Sigmoid colon (tissue), 7 donors: ENCODE data around the gene CCDC92. TPM values are rescaled to one million over a fixed set of nuclear protein-coding genes. Genes with fewer than 3 reads are reported as not detected.

Experiments used
- DNase-seq: peaks from one replicate; pipeline ENCODE4 v3.0.0-alpha.2; 2019
- H3K27ac ChIP-seq, 4 donors: fragments of 200-600 bp; sonication (generic); one replicate each; pipeline ENCODE4 v1.5.1; 2016 to 2019; ENCODE audit warnings: mild to moderate bottlenecking in 1 of 4
- H3K27me3 ChIP-seq, 3 donors: fragments of 200-600 bp; sonication (generic); one replicate each; pipeline ENCODE4 v1.5.1; 2019; ENCODE audit warnings: mild to moderate bottlenecking in 1 of 3
- H3K36me3 ChIP-seq, 4 donors: fragments of 200-600 bp; sonication (generic); one replicate each; pipeline ENCODE4 v1.5.1; 2016 to 2019
- H3K4me1 ChIP-seq, 4 donors: fragments of 200-600 bp; sonication (generic); one replicate each; pipeline ENCODE4 v1.5.1; 2017 to 2019
- H3K4me3 ChIP-seq, 4 donors: fragments of 200-600 bp; sonication (generic); one replicate each; pipeline ENCODE4 v1.5.1; 2017 to 2019; ENCODE audit warnings: mild to moderate bottlenecking in 2 of 4, moderate library complexity in 1 of 4
- H3K9me3 ChIP-seq, 4 donors: fragments of 200-600 bp in 3 of 4; sonication (generic) in 3 of 4; one replicate each; pipeline versions ENCODE4 v1.5.1 to v1.6.1; 2013 to 2019
- CTCF ChIP-seq, 4 experiments: fragments of 450-650 bp in 3 of 4; fragments of 200-600 bp in 1 of 4; IDR thresholded peaks; one replicate each; pipeline ENCODE4 v1.5.1; 2016 to 2019; ENCODE audit warnings: antibody characterized with exemption in 4 of 4, mild to moderate bottlenecking in 3 of 4, moderate library complexity in 2 of 4
- EP300 ChIP-seq, 4 donors: sonication (generic); formaldehyde crosslinking; IDR thresholded peaks; one replicate each; pipeline ENCODE4 v1.6.1; 2017; ENCODE audit warnings: antibody characterized with exemption in 4 of 4
- POLR2A ChIP-seq, 2 donors: fragments of 450-650 bp; IDR thresholded peaks; one replicate each; pipeline ENCODE4 v1.6.1; 2016; ENCODE audit warnings: antibody characterized with exemption in 2 of 2, mild to moderate bottlenecking in 2 of 2, moderate library complexity in 2 of 2
- POLR2AphosphoS5 ChIP-seq, 4 donors: sonication (generic); formaldehyde crosslinking; IDR thresholded peaks; one replicate each; pipeline ENCODE4 v1.6.1; 2017; ENCODE audit warnings: antibody characterized with exemption in 4 of 4
- WGBS, 2 donors: extraction: QIAGEN DNeasy Blood & Tissue Kit; methylation state at CpG; one replicate each; pipeline ENCODE4 v1.1.7; 2013; 5-methylcytosine and 5-hydroxymethylcytosine counted together
- intact Hi-C: fragments of 100-400 bp; cut with DNase I; formaldehyde crosslinking; loops from one replicate; pipeline ENCODE4 v1.15.1; 2023
- polyA plus RNA-seq, 3 donors: library from polyadenylated mRNA; stranded (reverse); fragments of 200-250 nt; gene quantifications; one replicate each; pipeline ENCODE4 v1.2.3, GENCODE V29; 2013
- small RNA-seq, 3 donors: library from RNA; depleted of rRNA; stranded (forward); fragments of <200 nt; gene quantifications; one replicate each; pipeline ENCODE3, GENCODE V24; 2016
- total RNA-seq, 4 donors: library from RNA; depleted of rRNA; stranded (reverse); fragments of >200 nt; gene quantifications; one replicate each; pipeline ENCODE4 v1.1.0, GENCODE V29; 2016
- donor health status: healthy with polysubstance abuse.
- donor health status: Bipolar disorder and iron deficiency.
- donor health status: healthy.

CCDC92 gene
- total and polyA plus RNA-seq, 7 donors: 18.5 to 54.0 (median 24.0) TPM

GRCh38 chr12:123888989-123889388, 83.6 kb downstream of the CCDC92 start:
- peaks cover 0 to 8% (median 4%) of the 10 kb centered on the region in 3 donors for H3K27me3 ChIP-seq
- no peak overlapping the region for H3K27ac ChIP-seq
- H3K4me3 ChIP-seq: no peak overlapping the region
- DNase-seq: no peak
- intact Hi-C loops: no loop called here
- 79 to 83% methylated on average over 12 of the region's 12 CpGs for WGBS, 2 donors
- no peaks in the 10 kb centered on the region for H3K36me3 ChIP-seq
- TF ChIP-seq EP300 (IDR thresholded peaks at IDR 0.05) (no peak), POLR2AphosphoS5 (IDR thresholded peaks at IDR 0.05) (no peak), CTCF (IDR thresholded peaks at IDR 0.05) (no peak), POLR2A (IDR thresholded peaks at IDR 0.05) (no peak)
- no peaks in the 10 kb centered on the region for H3K4me1 ChIP-seq
- peaks cover 0 to 5% (median 4%) of the 10 kb centered on the region in 4 donors for H3K9me3 ChIP-seq

- H3K9me3 ChIP-seq: peaks cover 0 to 5% (median 4%) of the 10 kb centered on the region in 4 donors
- H3K27ac ChIP-seq: no peak overlapping the region
- 52 to 75% methylated on average over 22 of the region's 22 CpGs for WGBS, 2 donors
- no peak overlapping the region for H3K4me3 ChIP-seq
- no peaks in the 10 kb centered on the region for H3K4me1 ChIP-seq
- no peak for TF ChIP-seq EP300 (IDR thresholded peaks at IDR 0.05)
- no peak for TF ChIP-seq POLR2AphosphoS5 (IDR thresholded peaks at IDR 0.05)
- no peak for TF ChIP-seq POLR2A (IDR thresholded peaks at IDR 0.05)
- no peak for TF ChIP-seq CTCF (IDR thresholded peaks at IDR 0.05)
- H3K36me3 ChIP-seq: no peaks in the 10 kb centered on the region
- no peak for DNase-seq
- intact Hi-C loops: no loop called here
- H3K27me3 ChIP-seq: peaks cover 0 to 8% (median 3%) of the 10 kb centered on the region in 3 donors
These were observed 85.6 kb downstream of the CCDC92 start for GRCh38 chr12:123886931-123887582.

DNA sequence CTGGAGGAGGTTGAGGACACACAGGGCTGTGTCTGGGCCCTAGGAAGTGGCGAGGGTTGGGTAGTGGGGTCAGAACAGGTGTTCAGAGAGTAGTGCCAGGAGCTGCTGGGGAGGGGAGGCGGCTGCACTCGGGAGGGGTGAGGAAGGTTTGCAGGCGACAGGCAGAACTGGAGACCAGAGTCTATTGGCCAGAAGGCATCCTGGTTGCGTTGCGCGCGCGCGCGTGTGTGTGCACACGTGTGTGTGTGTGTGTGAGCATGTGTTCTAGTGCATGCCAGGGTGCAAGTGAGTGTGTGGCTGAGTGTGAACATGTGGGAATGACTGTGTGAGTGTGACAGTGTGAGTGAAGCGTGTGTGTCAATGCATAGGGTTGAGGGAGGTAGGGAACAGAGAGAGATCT, 86.4 kb downstream of the CCDC92 start:
- no peak for DNase-seq
- WGBS, 2 donors: 83 to 84% methylated on average over 13 of the region's 13 CpGs
- H3K36me3 ChIP-seq: no peaks in the 10 kb centered on the region
- no peak overlapping the region for H3K27ac ChIP-seq
- intact Hi-C loops: no loop called here
- H3K27me3 ChIP-seq: peaks cover 0 to 8% (median 0%) of the 10 kb centered on the region in 3 donors
- no peak overlapping the region for H3K4me3 ChIP-seq
- no peak for TF ChIP-seq POLR2AphosphoS5 (IDR thresholded peaks at IDR 0.05)
- TF ChIP-seq POLR2A (IDR thresholded peaks at IDR 0.05): no peak
- no peak for TF ChIP-seq CTCF (IDR thresholded peaks at IDR 0.05)
- no peak for TF ChIP-seq EP300 (IDR thresholded peaks at IDR 0.05)
- H3K4me1 ChIP-seq: no peaks in the 10 kb centered on the region
- peaks cover 0 to 5% (median 4%) of the 10 kb centered on the region in 4 donors for H3K9me3 ChIP-seq

Small RNAs within 50 kb of the gene (small RNA-seq; reads per million reads assigned to genes)
- gene AC068790.4 (0 reads per million in 3 donors), gene AC068790.6 (0 reads per million in 3 donors)

Other genes starting within 250 kb of the CCDC92 start
- under 1 TPM in 2 of 4 donors, not detected in 2; under 0.01 to 0.16 TPM for gene DNAH10, start 210.5 kb downstream of the CCDC92 start, total RNA-seq
- under 1 TPM in 1 of 3 donors, not detected in 2; 0.29 TPM for gene DNAH10, start 210.5 kb downstream of the CCDC92 start, polyA plus RNA-seq
- gene ZNF664, start 384 bp upstream of the CCDC92 start, total RNA-seq: 10 to 100 TPM; 43.4 to 71.7 (median 57.2) TPM
- gene ZNF664, start 384 bp upstream of the CCDC92 start, polyA plus RNA-seq: 10 to 100 TPM; 45.0 to 74.0 (median 62.5) TPM